ENCODE measurements around the gene HSH2D.

GRCh38 chr19:16095071-16095571, 48.4 kb upstream of the HSH2D start:
- TF ChIP-seq, protein P1, sequence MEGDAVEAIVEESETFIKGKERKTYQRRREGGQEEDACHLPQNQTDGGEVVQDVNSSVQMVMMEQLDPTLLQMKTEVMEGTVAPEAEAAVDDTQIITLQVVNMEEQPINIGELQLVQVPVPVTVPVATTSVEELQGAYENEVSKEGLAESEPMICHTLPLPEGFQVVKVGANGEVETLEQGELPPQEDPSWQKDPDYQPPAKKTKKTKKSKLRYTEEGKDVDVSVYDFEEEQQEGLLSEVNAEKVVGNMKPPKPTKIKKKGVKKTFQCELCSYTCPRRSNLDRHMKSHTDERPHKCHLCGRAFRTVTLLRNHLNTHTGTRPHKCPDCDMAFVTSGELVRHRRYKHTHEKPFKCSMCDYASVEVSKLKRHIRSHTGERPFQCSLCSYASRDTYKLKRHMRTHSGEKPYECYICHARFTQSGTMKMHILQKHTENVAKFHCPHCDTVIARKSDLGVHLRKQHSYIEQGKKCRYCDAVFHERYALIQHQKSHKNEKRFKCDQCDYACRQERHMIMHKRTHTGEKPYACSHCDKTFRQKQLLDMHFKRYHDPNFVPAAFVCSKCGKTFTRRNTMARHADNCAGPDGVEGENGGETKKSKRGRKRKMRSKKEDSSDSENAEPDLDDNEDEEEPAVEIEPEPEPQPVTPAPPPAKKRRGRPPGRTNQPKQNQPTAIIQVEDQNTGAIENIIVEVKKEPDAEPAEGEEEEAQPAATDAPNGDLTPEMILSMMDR (conservative IDR thresholded peaks at IDR 0.05) = no peak
- no peak for TF ChIP-seq EZH2 (IDR thresholded peaks at IDR 0.05; ENCODE audit: low read depth)

Measured in PC-9 (cell line).